ENCODE data around the gene MPRIP. TPM values are rescaled to one million over a fixed set of nuclear protein-coding genes. Genes with fewer than 3 reads are reported as not detected.

MPRIP gene
- total RNA-seq, 1 donor from 2014 or later: 350 TPM

- H3K27me3 ChIP-seq (ENCODE audit: low read depth): no peaks in the 10 kb centered on the region
- peak overlapping the region; percentile 84 for H3K27ac ChIP-seq (replicated peaks)
- no peak for DNase-seq
- intact Hi-C loops (cut with micrococcal nuclease): no loop called here
- H3K36me3 ChIP-seq: no peaks in the 10 kb centered on the region
- H3K9me3 ChIP-seq (replicated peaks): no peaks in the 10 kb centered on the region
- no peak overlapping the region for H3K4me3 ChIP-seq
- TF ChIP-seq CTCF (IDR thresholded peaks at IDR 0.05; ENCODE audit: borderline replicate concordance): no peak
- peaks cover 99% of the 10 kb centered on the region for H3K4me1 ChIP-seq
These were observed 67.7 kb downstream of the MPRIP start for GRCh38 chr17:17109907-17110306.

- peak overlapping the region; percentile 84 for H3K27ac ChIP-seq (replicated peaks)
- no peaks in the 10 kb centered on the region for H3K9me3 ChIP-seq (replicated peaks)
- no peak for TF ChIP-seq CTCF (IDR thresholded peaks at IDR 0.05; ENCODE audit: borderline replicate concordance)
- no peaks in the 10 kb centered on the region for H3K36me3 ChIP-seq
- no peaks in the 10 kb centered on the region for H3K27me3 ChIP-seq (ENCODE audit: low read depth)
- intact Hi-C loops (cut with micrococcal nuclease): no loop called here
- peaks cover 99% of the 10 kb centered on the region for H3K4me1 ChIP-seq
- no peak for DNase-seq
- no peak overlapping the region for H3K4me3 ChIP-seq
These were observed 68.3 kb downstream of the MPRIP start for GRCh38 chr17:17110520-17110919.

- Histone ChIP-seq H3K36me3 (no peaks in the 10 kb centered on the region), H3K4me3 (no peak overlapping the region), H3K9me3 (replicated peaks) (no peaks in the 10 kb centered on the region), H3K4me1 (peaks cover 99% of the 10 kb centered on the region), H3K27ac (replicated peaks) (peak overlapping the region; percentile 84), H3K27me3 (ENCODE audit: low read depth) (no peaks in the 10 kb centered on the region)
- intact Hi-C loops (cut with micrococcal nuclease): no loop called here
- DNase-seq: peak; percentile 13
- TF ChIP-seq CTCF (IDR thresholded peaks at IDR 0.05; ENCODE audit: borderline replicate concordance): no peak
These were observed 69.4 kb downstream of the MPRIP start for GRCh38 chr17:17111401-17112393.

DNA sequence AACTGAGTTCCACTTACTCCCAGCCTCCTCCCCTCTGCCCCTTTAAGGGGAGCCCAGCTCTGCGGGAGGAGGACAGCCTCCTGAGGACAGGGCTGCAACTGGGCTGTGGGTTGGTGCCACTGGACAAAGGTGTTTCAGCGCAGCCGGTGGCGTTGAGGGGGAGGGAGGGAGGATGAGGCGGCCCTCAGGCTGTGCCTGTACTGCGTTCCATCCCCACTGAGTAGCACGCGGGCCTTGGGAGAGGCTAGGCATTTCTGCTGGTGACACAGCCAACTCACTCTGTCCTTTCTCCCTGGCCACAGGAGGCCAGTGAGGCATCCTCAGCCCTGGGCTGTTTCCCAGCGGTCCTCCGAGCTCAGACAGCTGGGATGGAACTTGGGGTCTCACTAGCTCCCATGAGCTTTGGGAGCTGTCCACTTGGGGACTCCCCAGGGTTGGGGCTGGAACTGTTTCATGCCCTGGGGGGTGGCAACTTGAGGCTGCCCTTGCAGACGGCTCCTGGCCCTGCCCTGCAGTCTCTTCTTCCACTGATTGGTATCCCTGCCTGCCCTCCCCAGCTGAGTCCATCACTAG is 70.5 kb downstream of the MPRIP start:
- Histone ChIP-seq H3K27ac (replicated peaks) (peak overlapping the region; percentile 84), H3K9me3 (replicated peaks) (no peaks in the 10 kb centered on the region)
- DNase-seq: peak; percentile 9

More for the DNA sequence above, 70.5 kb downstream of the MPRIP start:
- no peak overlapping the region for H3K4me3 ChIP-seq
- intact Hi-C loops (cut with micrococcal nuclease): no loop called here
- peaks cover 99% of the 10 kb centered on the region for H3K4me1 ChIP-seq
- no peaks in the 10 kb centered on the region for H3K27me3 ChIP-seq (ENCODE audit: low read depth)
- no peak for TF ChIP-seq CTCF (IDR thresholded peaks at IDR 0.05; ENCODE audit: borderline replicate concordance)
- no peaks in the 10 kb centered on the region for H3K36me3 ChIP-seq
